Right forelimb (tissue), 1 donor: ENCODE measurements around the gene TSPAN9.

Experiments used
- DNase-seq: peaks from one replicate; pipeline ENCODE4 v3.0.0-alpha.2; 2018

TSPAN9 gene

GRCh38 chr12:3284405-3284804 is 207.2 kb downstream of the TSPAN9 start:
- no peak for DNase-seq

DNA sequence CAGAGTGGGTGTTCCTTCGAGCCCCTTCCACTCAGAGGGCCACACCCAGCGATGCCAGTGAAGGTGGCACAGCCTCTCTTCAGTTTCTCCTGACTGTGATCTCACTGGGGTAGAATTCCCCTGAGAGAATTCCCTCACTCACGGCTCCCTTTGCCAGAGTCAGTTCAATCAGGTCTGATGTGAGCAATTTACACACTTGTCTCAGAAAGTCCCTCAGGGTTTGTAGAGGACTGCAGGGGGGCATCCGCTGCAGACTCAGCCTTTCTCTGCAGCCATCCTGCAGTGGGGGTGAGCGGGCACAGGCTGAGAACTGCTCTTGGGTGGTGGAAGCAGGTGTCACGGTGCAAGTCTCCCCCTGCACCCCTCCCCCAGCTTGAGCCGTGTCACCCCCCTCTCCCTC is 208.4 kb downstream of the TSPAN9 start:
- DNase-seq = no peak

DNA sequence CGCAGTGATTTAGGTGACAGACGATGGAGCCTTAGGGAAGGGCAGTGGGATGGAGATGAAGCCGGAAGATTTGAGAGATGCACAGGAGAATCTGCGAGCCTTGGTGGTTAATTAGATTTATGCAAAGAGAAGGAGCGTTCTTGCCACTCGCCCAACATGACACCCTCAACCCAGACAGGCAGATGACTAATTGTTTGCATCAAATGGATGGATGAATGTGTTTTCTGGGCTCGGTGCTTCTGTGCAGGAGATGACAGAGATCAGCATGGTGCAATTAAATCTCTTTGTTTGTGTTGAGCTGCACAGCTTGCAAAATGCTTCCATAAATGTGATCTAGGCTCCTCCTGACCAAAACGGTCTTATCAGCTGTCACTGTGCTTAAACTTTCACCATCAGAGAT is 211.5 kb downstream of the TSPAN9 start:
- no peak for DNase-seq

DNA sequence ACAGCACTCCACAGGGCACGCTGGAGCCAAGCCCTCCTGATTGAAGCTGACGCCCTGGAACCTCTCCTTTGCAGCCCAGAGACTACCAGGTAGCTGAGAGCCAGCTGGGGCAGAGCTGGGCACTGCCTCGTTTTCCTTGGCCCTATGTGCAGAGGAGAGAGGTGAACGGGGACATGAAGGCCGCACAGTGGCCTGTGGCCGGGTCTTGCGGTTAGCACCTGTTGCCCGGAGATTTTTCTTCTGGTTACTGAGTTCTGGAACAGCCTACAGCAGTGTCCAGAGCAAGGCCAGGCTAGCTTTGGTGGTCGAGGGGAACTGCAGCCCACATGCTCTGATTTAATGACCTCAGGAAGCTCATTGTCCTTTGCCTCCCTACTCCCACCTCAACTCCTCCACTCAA is 212.5 kb downstream of the TSPAN9 start:
- DNase-seq = no peak

- no peak for DNase-seq
Measured at GRCh38 chr12:3291939-3292338, 214.8 kb downstream of the TSPAN9 start.

DNA sequence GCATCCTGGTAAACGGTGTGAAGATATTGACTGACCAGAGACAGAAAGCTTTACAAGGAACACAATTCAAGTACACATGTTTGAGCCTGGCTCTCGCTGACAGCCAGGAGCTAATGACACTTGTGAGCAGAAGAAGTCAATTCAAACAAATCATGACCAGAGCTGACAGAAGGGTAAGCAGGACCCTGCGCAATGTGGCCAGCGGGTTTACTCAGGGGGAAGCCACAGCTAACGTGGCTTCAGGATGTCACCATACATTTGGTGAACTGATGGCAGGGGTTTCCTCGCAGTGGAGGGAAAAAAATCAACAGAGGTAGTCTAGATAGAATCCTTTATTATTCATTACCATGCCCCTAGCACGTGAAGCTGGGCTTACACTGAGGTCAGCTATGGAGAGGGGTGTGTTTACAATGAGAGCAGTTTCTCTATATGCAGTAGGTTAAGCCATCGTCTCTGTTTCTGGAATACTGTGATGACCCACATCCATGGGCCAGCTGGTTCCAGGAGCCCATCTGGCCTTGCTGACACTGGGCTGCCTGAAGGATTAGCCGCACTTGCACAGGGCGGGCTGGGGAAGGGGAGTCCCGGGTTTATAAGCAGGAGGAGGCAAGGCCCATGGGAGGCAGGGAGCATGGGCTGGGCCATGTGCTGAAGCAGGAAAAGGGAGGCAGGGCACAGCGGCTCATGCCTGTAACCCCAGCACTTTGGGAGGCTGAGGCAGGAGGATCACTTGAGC is 215.7 kb downstream of the TSPAN9 start:
- DNase-seq = no peak

- no peak for DNase-seq
Measured at GRCh38 chr12:3293446-3294161, 216.4 kb downstream of the TSPAN9 start.

GRCh38 chr12:3294481-3294911 is 217.3 kb downstream of the TSPAN9 start:
- DNase-seq = no peak

GRCh38 chr12:3295225-3295624 is 218.0 kb downstream of the TSPAN9 start:
- DNase-seq = no peak

DNA sequence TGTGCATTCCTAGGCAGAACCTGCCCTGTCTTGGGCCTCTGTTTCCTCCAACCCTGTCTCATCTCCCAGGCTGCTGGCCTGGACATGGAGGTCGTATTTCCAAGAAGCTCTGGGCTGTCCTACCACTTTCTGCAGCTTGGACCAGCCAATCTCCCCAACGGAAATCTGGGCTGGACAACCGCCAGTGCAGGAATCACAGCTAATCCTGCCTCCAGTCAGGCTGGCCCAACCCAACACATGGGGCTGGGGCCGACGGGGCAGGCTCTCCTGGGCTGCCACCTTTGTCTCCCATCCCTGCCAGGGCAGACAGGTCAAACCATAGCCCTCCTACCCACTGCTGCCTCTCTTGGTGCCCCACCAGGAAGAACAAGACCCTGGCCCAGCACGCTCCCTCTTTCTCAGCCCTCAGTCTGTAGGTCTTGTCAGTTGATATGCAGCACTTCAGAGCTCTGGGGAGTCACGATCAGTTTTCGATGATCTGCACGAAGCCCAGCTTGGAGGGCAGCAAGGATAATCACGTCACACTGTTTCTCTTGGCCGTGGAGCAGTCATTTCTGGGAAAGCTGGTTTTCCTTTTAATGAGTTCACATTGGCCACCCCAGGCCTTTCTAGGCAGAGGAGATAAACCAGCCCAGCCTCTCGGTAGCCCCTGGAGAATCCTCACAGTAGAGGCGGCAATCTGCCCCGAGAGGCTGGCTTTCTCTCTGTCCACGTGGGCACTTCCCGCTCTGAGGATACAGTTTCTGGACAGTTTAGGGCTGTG is 218.6 kb downstream of the TSPAN9 start:
- DNase-seq = peak; percentile 67

GRCh38 chr12:3296409-3296701 is 219.2 kb downstream of the TSPAN9 start:
- DNase-seq = no peak

GRCh38 chr12:3298603-3299002 is 221.4 kb downstream of the TSPAN9 start:
- DNase-seq = no peak

- peak; percentile 91 for DNase-seq
Measured at GRCh38 chr12:3299929-3300832, 223.0 kb downstream of the TSPAN9 start.

DNA sequence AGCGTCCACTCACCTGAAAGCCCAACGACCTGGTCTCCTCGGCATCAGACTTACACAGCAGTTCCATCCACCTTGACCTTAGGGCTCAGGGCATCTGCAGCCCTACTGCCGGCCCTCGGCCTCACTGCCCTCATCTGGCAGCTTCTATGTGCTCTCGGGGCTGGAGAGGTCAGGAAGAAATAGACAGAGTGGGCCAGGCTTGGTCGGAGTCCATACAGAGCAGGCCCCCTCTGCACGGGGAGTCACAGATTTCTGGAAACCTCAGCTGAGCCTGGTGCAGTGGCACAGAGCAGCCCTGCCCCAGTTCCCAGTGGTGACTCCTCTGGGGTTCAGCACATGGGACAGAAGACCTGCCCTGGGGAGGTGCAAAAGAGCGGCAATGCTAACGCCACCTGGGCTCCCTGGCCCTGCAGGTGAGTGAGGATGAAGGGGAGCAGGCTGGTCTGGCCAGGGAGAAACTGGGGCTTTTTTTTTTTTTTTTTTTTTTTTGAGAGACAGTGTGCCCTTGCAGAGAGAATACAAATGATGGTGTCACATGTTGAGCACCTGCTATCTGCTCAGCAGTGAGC is 223.7 kb downstream of the TSPAN9 start:
- no peak for DNase-seq

DNA sequence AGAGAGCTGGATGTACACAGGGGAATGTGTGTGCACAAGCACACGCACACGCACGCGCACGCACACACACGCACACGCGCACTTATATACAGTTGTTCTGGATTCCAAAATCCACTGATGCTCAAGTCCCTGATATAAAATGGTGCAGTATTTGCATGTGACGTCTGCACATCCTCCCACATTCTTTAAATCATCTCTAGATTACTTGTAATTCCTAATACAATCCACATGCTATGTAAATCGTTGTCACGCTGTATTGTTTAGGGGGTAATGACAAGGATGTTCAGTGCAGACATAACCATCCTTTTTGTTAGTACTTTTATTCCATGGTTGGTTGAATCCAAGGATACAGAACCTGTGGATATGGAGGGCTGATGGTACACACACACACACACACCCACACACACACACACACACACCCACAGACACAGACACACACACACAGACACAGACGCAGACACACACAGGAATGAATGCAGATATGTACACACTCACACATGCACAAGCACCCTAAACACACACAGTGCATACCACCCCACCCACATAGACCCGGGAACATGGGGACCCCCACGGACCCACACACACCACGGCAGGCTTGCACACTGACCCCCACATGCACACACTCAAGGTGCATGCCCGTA is 225.3 kb downstream of the TSPAN9 start:
- no peak for DNase-seq

DNA sequence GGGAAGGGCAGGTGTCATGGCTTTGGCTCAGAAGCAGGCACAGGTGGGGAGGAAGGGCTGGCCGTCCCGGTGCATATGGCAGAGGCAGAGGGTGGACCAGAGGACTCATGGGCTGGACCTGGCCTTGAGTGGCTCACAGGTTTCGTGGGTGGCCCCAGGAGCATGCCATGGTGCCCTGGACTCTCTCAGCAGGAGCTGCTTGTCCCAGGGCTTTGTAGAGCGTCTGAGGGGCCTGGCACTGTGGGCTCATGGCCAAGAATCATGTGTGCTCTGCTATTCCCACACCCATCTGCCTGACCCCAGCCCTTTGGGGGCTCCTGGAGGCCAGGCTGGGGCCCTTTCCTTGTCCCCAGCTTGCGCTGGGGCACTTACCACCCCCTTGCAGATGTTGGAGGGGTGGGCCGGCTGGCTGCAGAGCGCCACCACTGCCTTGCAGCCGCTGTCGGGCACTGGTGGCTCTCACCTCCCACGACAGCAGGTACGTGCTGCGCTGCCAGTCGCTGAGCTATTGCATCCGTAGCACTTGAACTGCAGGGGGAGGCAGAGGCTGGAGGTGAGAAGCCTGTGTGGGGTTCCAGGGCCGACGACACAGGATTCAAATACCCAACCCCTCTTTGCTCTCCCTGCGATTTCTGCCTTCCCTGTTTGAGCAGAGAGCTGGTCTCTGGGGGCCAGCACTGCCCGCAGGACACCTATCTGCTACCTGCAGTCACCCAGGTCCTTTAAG is 226.4 kb downstream of the TSPAN9 start:
- no peak for DNase-seq

GRCh38 chr12:3304436-3305165 is 227.4 kb downstream of the TSPAN9 start:
- DNase-seq = no peak

GRCh38 chr12:3305464-3305863 is 228.3 kb downstream of the TSPAN9 start:
- no peak for DNase-seq

DNA sequence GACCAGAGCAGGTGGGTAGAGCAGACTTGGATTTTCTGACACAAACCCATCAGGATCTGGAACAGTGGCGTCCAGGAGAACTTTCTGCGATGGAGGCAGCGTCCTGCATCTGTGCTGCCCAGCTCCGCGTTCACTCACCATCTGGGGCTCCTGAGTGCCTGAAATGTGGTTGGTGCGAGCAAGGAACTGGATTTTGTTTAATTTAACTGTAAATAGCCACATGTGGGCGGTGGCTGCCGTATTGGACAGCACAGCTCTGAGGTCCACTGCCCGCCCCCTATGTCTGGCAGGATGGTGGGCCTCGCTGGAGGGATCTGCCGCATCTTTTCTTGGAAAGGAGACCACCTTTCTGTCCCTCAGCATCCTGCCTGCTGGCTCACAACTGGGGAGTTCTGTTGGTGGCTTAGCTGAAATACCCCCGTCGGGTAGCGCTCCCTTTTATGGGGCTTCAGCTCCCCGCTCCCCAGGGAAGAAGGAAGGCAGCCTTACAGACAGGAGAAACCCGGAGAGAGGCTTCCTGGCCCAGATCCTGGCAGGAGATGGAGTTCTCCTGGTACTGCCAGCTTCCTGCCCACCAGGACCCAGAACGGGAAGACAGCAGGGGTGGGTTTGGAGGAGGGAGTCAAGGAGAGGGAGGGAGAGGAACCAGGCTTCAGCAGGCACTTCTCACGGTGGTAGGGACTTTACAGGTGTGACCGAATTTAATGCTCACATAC is 228.9 kb downstream of the TSPAN9 start:
- no peak for DNase-seq

GRCh38 chr12:3307389-3307788 is 230.2 kb downstream of the TSPAN9 start:
- peak; percentile 84 for DNase-seq
